Stimulated activated naive CD4-positive, alpha-beta T cell treated with Interleukin-2 at 50 U/mL for 16 hours (primary cell): Measurements from ENCODE around the gene ELAVL4.

Experiments
- DNase-seq: peaks from one replicate; lab custom pipeline; 2025; lab: John Stamatoyannopoulos, UW

Gene ELAVL4

GRCh38 chr1:50108497-50109059 is at the start of gene ELAVL4:
Gene ELAVL4 (plus strand): TSS chr1:50108920. CDS start chr1:50109190, 270 bp downstream.
- no peak for DNase-seq

DNA sequence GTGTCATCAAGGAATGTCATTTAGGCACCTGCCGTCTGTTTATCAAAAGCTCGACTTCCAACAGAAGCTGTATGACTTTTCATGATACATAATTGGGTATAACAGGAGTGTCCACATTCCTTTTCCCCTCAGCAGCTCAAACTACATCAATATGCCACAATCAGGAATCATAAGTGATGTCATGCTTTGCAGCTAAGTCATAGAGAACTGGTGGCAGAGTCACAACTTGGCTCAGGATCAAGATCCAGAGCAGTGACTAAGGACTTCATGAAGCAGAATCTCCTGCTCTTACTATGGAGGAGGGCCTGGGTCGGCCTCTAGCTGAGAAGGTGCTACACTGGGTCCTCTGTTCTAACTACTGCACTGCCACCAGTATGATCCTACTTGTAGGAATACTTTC is 48.4 kb upstream of the ELAVL4 start:
- no peak for DNase-seq

GRCh38 chr1:50066806-50067205 is 41.9 kb upstream of the ELAVL4 start:
- DNase-seq = no peak

- no peak for DNase-seq
These were observed 33.8 kb upstream of the ELAVL4 start for GRCh38 chr1:50074931-50075330.

DNA sequence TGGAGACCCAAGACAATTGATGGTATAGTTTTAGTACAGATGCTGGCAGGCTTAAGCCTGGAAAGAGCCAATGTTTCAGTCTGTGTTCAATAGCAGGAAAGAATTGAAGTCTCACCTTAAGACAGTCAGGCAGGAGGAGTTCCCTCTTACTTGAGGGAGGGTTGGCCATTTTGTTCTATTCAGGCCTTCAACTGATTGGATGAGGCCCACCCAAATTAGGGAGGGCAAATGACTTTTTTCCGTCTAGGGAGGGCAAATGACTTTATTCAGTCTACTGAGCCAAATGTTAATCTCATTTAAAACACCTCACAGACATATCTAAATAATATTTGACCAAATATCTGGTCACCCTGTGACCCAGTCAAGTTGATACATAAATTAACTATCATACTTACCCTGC is 31.4 kb upstream of the ELAVL4 start:
- no peak for DNase-seq

DNA sequence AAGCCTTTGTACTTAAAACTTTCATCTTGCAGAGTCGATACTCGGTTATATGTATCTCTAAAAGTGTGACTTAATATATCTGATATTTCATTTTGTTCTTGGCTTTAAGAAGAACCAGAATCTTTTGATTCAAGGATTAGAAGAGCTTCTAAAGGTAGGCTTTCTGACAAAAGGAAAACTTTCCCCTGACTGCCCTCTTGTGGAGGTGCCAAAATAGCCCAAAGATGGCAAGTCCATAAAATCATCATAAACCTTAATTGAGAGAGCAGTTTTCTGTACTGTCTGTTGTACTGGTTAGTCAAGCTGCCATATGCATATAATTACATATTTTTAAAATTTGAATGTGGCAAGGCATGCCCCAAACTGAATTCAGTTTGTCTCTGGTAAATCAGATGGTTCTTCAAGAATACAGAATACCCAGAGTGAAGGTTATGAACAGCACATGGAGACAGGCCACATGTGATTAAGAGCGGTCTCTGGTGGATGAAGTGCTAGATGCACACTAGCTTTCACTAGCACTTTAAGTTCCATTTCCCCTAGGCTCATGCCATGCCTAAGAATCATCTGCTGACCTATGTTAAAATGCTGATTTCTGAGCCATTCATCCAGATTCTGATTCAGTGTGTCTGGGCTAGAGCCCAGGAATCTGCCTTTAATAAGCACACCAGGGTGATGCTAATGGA is 27.7 kb upstream of the ELAVL4 start:
- no peak for DNase-seq

DNA sequence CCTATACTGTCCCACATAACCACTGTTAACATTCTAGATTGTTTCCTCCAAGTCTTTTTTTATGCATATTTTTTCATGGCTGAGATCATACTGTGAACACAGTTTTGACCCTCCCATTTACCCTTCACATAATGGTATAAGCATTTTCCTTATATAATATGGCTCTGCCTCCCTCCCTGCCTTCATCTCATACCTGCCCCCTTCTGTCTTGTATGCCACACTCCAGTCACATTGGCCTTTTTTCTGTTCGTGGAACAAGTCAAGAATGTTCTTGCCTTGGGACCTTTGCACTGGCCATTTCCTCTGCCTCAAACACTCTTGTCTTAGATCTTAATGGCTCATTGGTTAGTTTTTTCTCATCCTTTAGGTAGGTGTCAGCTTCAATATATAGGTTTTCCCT is 24.3 kb upstream of the ELAVL4 start:
- no peak for DNase-seq

DNA sequence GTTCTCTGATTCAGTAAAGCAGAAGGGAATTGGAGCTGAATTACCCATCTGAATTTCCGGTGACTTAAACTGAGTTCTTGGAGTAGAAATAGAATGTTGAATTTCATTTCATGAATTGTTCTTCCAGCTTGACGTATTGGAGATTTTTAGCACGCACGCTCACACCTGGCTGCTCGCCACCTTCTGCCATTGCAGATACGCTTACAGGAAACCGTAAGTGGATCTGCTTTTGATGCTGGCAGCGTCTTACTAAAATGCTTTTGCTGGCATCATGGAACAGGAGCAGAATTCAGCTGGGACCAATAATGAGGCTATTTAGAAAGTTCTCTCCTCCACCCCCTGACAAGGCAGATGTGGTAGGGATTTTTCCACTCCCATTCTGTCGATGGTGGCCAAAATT is 17.7 kb upstream of the ELAVL4 start:
- no peak for DNase-seq

DNA sequence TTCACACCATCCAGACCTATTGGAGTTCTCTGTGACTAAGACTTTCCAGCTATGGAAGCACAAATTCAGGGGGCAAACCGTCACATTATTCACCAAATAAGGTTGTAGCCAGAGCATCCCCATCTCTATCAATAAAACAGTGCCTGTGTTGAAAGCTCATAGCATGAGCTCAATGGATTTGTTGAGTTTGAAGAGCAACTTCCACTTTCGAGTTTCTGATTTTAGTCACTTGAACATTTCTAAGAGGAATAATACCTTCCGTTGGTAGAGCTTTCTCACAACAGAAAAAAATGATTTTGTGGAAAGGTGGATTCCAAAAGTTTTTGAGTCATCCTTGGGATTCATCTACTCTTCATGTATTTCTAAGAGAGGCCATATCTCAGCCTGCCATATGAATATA is 13.0 kb upstream of the ELAVL4 start:
- no peak for DNase-seq

GRCh38 chr1:50097021-50097679 is 11.6 kb upstream of the ELAVL4 start:
- DNase-seq = no peak

DNA sequence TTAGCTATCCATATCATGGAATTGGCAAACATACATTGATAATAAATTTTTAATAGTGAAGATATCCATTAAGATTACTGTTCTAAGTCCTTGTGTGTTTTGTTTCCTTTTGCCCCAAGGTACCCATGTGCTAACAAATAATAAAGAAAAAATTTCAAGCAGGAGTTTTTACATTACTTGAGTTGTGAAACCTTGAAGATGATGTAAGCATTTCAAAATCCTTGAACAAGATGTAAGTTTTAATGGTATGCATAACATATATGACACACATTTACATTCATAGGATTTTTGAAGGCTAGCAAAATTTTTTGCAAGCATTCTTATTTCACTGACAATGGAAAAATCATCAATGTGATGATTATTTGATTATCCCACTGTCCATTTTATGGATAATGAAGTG is 10.9 kb upstream of the ELAVL4 start:
- DNase-seq = no peak

DNA sequence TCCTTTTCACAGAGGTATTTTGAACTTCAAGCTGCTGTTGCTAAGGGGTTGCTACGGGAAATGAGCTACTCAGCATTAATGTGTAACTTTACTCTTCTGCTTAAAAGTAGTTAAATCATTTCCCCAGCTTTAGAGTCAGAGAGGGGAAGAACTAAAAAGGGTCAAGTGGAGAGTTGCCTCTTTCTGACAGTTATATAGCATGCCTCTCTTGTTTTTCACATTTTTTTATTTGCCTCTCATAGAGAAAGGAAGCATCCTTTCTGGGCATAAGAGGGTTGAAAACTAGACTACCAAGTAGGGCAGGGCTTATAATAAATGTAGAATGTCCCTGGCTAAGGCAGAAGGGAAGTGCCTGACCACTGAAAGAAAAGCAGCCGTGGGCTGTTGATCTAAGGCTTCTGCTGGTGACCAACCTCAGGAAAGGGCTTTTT is 10.1 kb upstream of the ELAVL4 start:
- no peak for DNase-seq

DNA sequence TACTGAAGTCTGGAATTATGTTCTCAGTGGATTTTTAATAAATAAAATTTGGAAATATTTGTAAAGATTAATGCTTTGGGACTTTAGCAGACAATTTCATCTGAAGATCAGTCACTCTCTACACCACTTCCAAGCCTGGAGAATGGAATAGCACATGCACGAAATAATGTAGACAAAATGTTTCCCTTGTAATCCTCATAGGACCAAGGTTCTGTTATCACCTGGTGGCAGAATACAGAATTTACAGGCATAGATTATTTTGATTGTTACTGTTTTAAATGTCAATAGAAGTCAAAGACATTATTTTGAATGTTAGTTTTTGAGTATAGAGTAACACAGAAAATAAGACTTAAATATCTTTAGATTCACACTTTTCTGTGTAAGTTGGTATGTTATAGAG is 9.1 kb upstream of the ELAVL4 start:
- no peak for DNase-seq

DNA sequence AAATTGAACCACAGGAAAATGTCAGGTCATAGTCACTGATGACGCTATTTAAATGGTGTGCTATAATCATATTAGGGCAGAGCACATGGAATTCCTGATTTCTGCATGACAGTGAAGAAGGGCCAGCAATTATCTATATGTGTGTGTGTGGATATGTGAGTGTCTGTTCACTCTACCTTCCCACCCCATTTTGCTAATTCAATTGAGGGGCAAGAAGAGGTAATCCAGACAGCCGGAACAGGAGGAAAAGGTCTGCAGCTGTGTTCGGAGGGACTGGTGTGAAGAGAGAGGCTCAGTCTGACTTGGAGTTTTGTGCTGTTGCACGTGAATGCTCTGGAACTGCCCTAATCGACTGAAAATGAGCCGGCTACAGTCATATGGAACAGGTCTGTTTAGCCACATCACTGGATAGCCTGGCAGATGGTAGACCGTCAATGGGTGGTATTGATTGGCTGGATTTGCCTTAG is 5.1 kb upstream of the ELAVL4 start:
- no peak for DNase-seq

GRCh38 chr1:50105433-50105832 is 3.3 kb upstream of the ELAVL4 start:
- no peak for DNase-seq

DNA sequence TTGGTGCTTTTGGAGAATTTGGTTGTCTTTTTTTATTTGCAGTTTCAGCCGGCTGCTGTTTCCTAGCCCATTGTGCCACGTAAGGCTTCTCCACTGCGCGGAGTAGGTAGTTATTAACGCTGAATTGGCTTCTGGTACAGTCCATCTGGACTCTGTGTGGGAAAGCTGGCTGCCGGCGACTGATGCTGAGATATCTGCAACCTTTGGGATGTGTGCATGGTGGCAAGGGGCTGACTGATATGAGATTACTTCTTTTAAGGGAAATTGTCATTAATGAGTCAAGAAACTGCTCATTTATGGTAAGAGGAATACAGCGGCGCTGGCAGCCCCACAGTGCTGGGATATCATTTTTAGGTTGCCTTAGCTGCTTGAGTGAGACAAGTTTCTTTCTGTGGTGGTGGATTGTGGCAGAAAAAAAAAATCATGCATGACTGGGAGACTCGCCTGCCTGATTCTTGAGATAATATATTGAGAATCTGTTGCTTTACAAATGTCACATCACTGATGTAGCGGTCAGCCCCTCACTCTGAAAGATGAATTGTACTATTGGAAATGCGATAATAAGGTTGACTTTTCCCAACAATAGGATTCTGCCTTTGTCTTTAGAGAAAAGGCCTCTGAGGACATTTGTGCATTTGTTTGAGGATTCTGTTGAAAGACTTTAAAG is 2.5 kb upstream of the ELAVL4 start:
- no peak for DNase-seq

DNA sequence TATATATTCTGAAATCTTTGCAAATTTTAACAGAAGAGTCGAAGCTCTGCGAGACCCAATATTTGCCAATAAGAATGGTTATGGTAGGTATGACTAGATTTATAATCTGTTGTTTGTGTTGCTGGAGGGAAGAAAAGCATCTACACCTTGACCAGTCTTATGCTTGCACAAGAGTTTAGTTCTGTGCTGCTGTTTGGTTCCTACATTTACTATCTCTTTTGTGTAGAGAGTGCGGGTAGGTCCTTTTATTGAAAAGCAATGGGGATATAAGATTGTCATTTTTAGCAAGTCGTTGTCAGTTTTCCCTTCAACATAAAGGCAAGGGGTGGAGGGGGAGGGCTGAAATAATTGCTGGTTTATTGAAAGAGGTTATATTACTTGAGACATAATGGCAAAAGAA is 396 bp downstream of the ELAVL4 start:
- DNase-seq = no peak

DNA sequence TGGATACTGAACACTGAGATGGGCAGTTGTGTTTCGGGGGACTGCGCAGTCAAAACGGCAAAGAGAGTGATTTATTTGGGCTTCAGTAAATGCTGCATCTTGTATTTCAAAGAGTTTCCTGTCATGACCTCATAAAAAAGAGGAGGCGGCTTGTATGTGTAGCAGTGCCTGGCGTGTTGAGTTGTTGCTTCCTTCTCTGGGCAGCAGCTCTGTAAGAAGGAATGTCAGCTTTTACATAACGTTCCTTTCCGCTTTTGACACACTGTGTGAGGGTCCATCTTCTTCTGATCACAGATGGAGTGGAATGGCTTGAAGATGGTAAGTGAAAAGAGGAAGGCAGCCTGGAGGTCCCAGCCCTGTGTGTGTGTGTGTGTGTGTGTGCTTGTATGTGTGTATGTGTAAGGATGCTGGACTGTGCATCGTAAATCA is 941 bp downstream of the ELAVL4 start:
- no peak for DNase-seq

GRCh38 chr1:50110151-50110550 is 1.4 kb downstream of the ELAVL4 start:
- no peak for DNase-seq

DNA sequence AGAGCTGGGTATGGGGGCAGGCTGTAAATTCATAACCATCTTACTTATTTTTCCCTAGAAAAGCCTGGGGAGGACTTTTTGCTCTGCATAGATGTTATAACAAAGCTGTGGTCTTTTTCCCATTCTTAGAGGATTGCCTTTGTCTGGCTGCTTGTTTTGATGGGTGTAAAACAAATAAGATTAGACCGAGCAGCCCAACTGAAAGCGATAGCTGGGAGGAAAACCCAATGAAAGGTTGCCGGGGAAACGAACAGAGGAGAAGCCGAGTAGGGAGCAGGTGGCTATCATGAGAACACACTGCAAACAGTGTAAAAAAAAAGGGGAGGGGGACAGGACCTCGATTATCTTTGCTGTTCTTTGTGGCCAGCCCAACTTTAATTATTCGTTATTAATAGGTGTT is 1.9 kb downstream of the ELAVL4 start:
- no peak for DNase-seq

- no peak for DNase-seq
These were observed 2.8 kb downstream of the ELAVL4 start for GRCh38 chr1:50111503-50111902.

GRCh38 chr1:50112193-50112592 is 3.5 kb downstream of the ELAVL4 start:
- no peak for DNase-seq

- DNase-seq = no peak
These were observed 14.4 kb downstream of the ELAVL4 start for GRCh38 chr1:50123071-50123470.
